AG04449 (cell line): Measurements from ENCODE around the gene ELMOD2.

Experiments used
- CTCF ChIA-PET: fragments of 350-600 bp; formaldehyde crosslinking; extraction: SDS; loops from one replicate; lab custom pipeline; 2021; ENCODE audit warnings: antibody characterized with exemption; lab: Yijun Ruan, JAX
- POLR2A ChIA-PET: fragments of 400-600, 350-600 bp; formaldehyde crosslinking; extraction: SDS; loops from one replicate; lab custom pipeline; 2020; ENCODE audit warnings: antibody characterized with exemption, inconsistent platforms; lab: Yijun Ruan, JAX
- DNase-seq: peaks from one replicate; pipeline ENCODE4 v3.0.0-alpha.2; 2010; ENCODE audit warnings: low read depth, low spot score
- H3K4me3 ChIP-seq: 2 replicates; pipeline ENCODE4 v1.5.1; 2011; ENCODE audit warnings: low read depth, mild to moderate bottlenecking, control low read depth, low read length
- CTCF ChIP-seq: IDR thresholded peaks from one replicate; pipeline ENCODE4 v1.5.1; 2011; ENCODE audit warnings: mild to moderate bottlenecking, moderate library complexity, low read length, control low read depth, inconsistent platforms; ENCODE audit not compliant: insufficient read depth; ENCODE audit errors: missing control alignments

Gene ELMOD2

GRCh38 chr4:140533951-140534480 lies 10.0 kb downstream of the ELMOD2 start:
- no peak overlapping the region for H3K4me3 ChIP-seq
- POLR2A ChIA-PET = interaction anchor here (2.5 kb wide), 1 partner anchor 10 kb away, joined by 8 read pairs; the partner anchor contains the start of gene ELMOD2
- TF ChIP-seq CTCF = no peak
- CTCF ChIA-PET = interaction anchor here (1.9 kb wide), 1 partner anchor 9 kb away, joined by 11 read pairs; the partner anchor contains the start of gene ELMOD2
- no peak for DNase-seq

- ChIA-PET CTCF (no interaction called here), POLR2A (no interaction called here)
- no peak for DNase-seq
- no peak overlapping the region for H3K4me3 ChIP-seq
- TF ChIP-seq CTCF = no peak
These were observed 32.6 kb downstream of the ELMOD2 start for GRCh38 chr4:140556372-140557085.

GRCh38 chr4:140557831-140558435 lies 34.0 kb downstream of the ELMOD2 start:
- CTCF ChIA-PET = interaction anchor here (0.7 to 1.0 kb wide), 2 partner anchors 15 to 33 kb away, joined by 3 read pairs; no protein-coding TSS in a partner anchor
- no peak for TF ChIP-seq CTCF
- POLR2A ChIA-PET = no interaction called here
- DNase-seq = no peak
- H3K4me3 ChIP-seq = no peak overlapping the region

- no peak for DNase-seq
- no peak for TF ChIP-seq CTCF
- no peak overlapping the region for H3K4me3 ChIP-seq
- CTCF ChIA-PET = no interaction called here
- POLR2A ChIA-PET = no interaction called here
These were observed 35.7 kb downstream of the ELMOD2 start for GRCh38 chr4:140559696-140560095.

GRCh38 chr4:140568507-140569306 lies 44.7 kb downstream of the ELMOD2 start, which contains the start of gene UCP1:
TSS of gene UCP1 (minus strand) at chr4:140568961. CDS start at chr4:140568729, 232 bp downstream.
- ChIA-PET CTCF (interaction anchor here (0.6 to 0.7 kb wide), 2 partner anchors 17 to 258 kb away, joined by 3 to 4 read pairs; no protein-coding TSS in a partner anchor), POLR2A (no interaction called here)
- TF ChIP-seq CTCF = no peak
- peak within 1 kb of the TSS; percentile 44 for H3K4me3 ChIP-seq
- no peak for DNase-seq

- H3K4me3 ChIP-seq = peak overlapping the region; percentile 44; the same call in 1 of the 2 replicates
- POLR2A ChIA-PET = no interaction called here
- CTCF ChIA-PET = interaction anchor here (0.6 kb wide), 1 partner anchor 17 kb away, joined by 4 read pairs; no protein-coding TSS in a partner anchor
- TF ChIP-seq CTCF = no peak
- no peak for DNase-seq
These were observed 45.3 kb downstream of the ELMOD2 start for GRCh38 chr4:140569307-140569638.
